Epithelial cell of esophagus (primary cell): Measurements from ENCODE around the gene LACTB.

Source experiments
- DNase-seq: peaks from one replicate; pipeline ENCODE4 v3.0.0; 2010; ENCODE audit warnings: low read depth
- H3K4me3 ChIP-seq: 2 replicates; pipeline ENCODE4 v1.5.1; 2011; ENCODE audit warnings: mild to moderate bottlenecking, low read length, control low read depth
- CTCF ChIP-seq: IDR thresholded peaks from 2 replicates; pipeline ENCODE4 v1.5.1; 2011; ENCODE audit warnings: low read depth, mild to moderate bottlenecking, low read length, control low read depth, inconsistent platforms; ENCODE audit not compliant: insufficient read depth; ENCODE audit errors: missing control alignments

LACTB gene

GRCh38 chr15:63088533-63089245, 33.0 kb upstream of the LACTB start:
- no peak for TF ChIP-seq CTCF
- no peak for DNase-seq

GRCh38 chr15:63089260-63090043, 32.2 kb upstream of the LACTB start:
- DNase-seq = no peak
- H3K4me3 ChIP-seq = no peak overlapping the region
- no peak for TF ChIP-seq CTCF

More at GRCh38 chr15:63088533-63089245, 33.0 kb upstream of the LACTB start:
- no peak overlapping the region for H3K4me3 ChIP-seq

GRCh38 chr15:63090472-63090871, 31.2 kb upstream of the LACTB start:
- TF ChIP-seq CTCF = no peak
- DNase-seq = no peak
- H3K4me3 ChIP-seq = no peak overlapping the region

GRCh38 chr15:63090887-63091286, 30.8 kb upstream of the LACTB start:
- DNase-seq = no peak
- TF ChIP-seq CTCF = no peak
- no peak overlapping the region for H3K4me3 ChIP-seq

GRCh38 chr15:63091679-63092446, 29.8 kb upstream of the LACTB start:
- no peak for TF ChIP-seq CTCF
- no peak for DNase-seq

GRCh38 chr15:63093486-63094205, 28.0 kb upstream of the LACTB start:
- peak; percentile 93 for TF ChIP-seq CTCF
- peak; percentile 81 for DNase-seq
- H3K4me3 ChIP-seq = no peak overlapping the region

More at GRCh38 chr15:63091679-63092446, 29.8 kb upstream of the LACTB start:
- H3K4me3 ChIP-seq = no peak overlapping the region
